ENCODE results near the gene TBL1XR1.

Gene TBL1XR1

DNA sequence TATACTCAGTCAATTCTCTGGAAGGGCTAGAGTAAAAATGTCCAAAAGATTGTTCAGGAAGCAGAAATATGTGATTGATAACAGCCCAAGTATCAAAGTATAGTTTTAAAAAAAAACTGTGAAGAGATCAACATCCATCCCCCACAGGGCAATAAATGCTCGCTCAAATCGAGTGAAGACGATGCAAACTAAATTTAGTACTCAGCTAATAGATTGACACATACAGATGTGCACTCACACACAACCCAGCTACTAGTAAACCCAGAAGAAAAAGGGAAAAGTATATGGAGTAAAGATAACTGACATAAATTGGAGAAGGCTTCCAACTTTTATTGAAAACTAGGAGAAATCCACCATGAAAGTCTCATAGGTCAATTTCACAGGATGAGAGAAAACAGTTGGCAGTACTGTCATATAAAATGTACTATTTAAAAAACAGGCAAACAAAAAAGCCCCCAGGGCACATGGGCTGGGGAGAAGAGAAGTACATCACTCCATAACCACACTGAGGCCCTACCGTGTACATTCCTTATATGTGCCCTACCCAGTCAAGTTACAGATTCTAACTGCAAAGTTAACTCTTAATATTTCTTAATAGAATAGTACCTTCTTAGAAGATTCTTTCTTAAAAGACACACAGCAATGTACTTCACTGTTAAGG, 125.7 kb downstream of the TBL1XR1 start:
- H3K4me3 ChIP-seq (ENCODE audit: control insufficient read depth, low read depth, low read length) = no peak overlapping the region
- no peak for DNase-seq (ENCODE audit: low read depth)
- TF ChIP-seq, protein P1, sequence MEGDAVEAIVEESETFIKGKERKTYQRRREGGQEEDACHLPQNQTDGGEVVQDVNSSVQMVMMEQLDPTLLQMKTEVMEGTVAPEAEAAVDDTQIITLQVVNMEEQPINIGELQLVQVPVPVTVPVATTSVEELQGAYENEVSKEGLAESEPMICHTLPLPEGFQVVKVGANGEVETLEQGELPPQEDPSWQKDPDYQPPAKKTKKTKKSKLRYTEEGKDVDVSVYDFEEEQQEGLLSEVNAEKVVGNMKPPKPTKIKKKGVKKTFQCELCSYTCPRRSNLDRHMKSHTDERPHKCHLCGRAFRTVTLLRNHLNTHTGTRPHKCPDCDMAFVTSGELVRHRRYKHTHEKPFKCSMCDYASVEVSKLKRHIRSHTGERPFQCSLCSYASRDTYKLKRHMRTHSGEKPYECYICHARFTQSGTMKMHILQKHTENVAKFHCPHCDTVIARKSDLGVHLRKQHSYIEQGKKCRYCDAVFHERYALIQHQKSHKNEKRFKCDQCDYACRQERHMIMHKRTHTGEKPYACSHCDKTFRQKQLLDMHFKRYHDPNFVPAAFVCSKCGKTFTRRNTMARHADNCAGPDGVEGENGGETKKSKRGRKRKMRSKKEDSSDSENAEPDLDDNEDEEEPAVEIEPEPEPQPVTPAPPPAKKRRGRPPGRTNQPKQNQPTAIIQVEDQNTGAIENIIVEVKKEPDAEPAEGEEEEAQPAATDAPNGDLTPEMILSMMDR (conservative IDR thresholded peaks at IDR 0.05; ENCODE audit: control insufficient read depth, insufficient read depth, low read depth, low read length) = no peak

DNA sequence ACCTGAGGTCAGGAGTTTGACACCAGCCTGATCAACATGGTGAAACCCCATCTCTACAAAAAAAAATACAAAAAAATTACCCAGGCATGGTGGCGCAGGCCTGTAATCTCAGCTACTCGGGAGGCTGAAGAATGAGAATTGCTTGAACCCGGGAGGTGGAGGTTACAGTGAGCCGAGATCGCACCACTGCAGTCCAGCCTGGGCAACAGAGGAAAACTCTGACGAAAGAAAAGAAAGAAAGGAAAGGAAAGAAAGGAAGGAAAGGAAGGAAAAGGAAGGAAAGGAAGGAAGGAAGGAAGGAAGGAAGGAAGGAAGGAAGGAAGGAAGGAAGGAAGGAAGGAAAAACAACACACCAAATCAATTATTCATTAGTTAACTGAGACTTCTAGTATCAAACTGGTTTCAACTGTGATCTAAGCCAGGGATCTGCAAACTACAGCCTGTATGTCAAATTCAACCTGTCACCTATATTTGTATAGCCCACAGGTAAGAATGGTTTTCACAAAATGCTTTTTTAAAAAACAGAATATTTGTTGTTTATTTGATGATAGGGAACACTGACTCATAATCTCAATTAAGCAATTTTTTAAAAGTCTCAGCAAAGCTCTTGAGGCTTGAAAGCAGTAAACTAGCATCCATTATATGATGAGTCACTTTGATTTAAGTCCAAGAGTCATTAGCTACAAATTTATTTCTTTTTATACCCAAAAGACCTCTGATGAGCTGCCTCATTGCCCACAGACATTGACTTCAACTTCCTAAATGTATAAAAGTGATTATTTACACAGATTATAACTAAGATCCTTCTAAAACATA, 127.6 kb downstream of the TBL1XR1 start:
- no peak overlapping the region for H3K4me3 ChIP-seq (ENCODE audit: control insufficient read depth, low read depth, low read length)
- TF ChIP-seq, protein P1 (conservative IDR thresholded peaks at IDR 0.05; ENCODE audit: control insufficient read depth, insufficient read depth, low read depth, low read length) = no peak
- DNase-seq (ENCODE audit: low read depth) = peak; percentile 86

DNA sequence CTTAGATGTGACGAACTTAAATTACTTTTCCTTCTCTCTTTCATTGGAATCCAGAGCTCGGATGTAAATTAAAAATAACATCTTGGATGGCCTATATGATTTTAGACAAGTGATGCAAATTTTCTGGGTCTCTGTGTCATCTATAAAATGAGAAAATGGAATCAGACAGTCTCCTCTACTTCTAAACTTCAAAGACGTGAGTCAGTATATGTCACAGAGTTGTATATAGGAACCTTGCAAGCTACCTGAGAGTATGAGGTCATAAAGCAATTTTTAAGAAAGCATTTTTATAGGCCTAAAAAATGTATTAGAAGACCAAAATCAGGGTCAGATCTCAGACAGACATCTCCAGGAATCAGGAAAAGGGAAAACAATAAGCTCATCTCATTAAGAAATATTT, 128.3 kb downstream of the TBL1XR1 start:
- TF ChIP-seq, protein P1 (conservative IDR thresholded peaks at IDR 0.05; ENCODE audit: control insufficient read depth, insufficient read depth, low read depth, low read length) = no peak
- no peak overlapping the region for H3K4me3 ChIP-seq (ENCODE audit: control insufficient read depth, low read depth, low read length)
- DNase-seq (ENCODE audit: low read depth) = no peak

DNA sequence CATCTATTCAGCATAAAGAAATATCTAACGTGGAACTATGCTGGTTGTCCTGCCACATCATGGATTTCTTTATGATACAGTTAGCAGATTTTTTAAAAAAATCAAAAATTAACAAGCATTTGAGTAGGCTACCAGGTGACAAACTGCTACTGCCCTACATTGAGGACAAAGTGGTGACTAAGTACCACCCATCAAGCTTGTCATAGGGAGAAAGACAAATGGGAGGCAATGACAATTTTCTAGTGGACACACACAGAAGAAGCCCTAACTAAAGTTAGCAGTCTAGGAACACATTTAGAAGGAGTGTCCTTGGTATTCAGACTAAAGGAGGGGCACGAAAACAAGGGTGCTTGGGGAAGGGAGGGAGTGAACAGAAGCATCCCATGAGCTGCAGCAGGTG, 131.2 kb downstream of the TBL1XR1 start:
- H3K4me3 ChIP-seq (ENCODE audit: control insufficient read depth, low read depth, low read length) = no peak overlapping the region
- DNase-seq (ENCODE audit: low read depth) = no peak
- TF ChIP-seq, protein P1 (conservative IDR thresholded peaks at IDR 0.05; ENCODE audit: control insufficient read depth, insufficient read depth, low read depth, low read length) = no peak

DNA sequence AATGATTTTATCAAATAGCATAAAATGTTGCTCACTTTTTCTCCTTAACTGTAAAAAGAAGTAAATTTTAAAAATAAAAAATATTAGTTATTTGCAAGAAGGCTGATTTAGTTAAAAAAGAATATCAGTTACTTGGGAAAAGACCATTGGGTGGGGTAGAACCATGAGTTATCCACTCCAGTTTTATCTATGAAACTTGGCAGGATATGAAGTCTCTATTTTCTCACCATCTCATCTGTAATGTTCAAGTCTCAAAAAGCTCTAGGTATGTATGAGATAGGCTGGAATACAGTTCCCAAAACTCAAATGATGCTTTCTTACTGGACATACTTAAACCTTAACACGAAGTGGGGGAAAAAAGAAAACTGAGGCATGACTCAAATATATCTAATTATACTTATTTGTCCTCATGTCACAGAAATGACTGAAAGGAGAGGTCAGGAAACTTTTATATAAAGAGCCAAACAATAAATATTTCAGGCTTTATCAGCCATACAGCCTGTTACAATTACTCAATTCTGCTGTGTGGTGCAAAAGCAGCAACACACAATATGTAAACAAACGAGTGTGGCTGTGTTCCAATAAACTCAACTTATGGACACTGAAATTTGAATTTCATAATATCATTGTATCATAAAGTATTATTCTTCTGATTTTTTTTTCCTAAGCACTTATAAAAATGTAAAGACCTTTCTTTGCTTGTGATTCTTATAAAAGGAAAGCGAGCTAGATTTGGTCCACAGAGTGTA, 131.8 kb downstream of the TBL1XR1 start:
- TF ChIP-seq, protein P1 (conservative IDR thresholded peaks at IDR 0.05; ENCODE audit: control insufficient read depth, insufficient read depth, low read depth, low read length) = no peak
- no peak overlapping the region for H3K4me3 ChIP-seq (ENCODE audit: control insufficient read depth, low read depth, low read length)
- no peak for DNase-seq (ENCODE audit: low read depth)

DNA sequence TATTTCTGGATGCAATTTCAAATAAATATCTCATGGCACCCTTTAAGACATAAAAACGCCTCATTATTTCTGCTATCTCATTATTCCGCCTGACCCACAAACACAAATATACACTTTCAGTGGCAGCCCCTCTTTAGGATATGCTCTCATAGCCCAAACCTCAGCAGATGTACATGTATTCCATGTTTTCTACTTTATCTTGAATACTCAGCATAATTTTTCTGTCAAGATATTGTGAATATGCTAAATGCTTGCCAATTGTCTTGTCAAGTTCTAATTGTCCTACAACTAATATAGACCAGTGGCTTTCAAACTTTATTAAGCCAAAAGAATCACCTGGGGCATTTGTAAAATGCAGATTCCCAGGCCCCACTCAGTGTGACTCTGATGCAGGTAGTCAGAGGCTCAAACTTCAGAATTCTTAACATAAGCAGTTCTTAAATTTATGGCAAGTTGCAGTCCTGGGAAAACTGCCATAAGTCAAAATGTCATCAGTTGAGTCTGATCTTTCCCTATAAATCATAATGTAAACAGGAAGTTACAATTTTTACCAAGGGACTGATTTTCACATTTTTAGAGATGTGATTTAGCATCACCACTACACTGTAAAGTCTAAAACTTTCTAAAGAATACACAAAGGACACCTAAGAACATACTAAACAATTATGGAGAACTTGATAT, 135.1 kb downstream of the TBL1XR1 start:
- TF ChIP-seq, protein P1 (conservative IDR thresholded peaks at IDR 0.05; ENCODE audit: control insufficient read depth, insufficient read depth, low read depth, low read length) = no peak
- H3K4me3 ChIP-seq (ENCODE audit: control insufficient read depth, low read depth, low read length) = no peak overlapping the region
- peak; percentile 16 for DNase-seq (ENCODE audit: low read depth)

Data from fibroblast of mammary gland (primary cell).